ENCODE results near the gene ALDH3A2. TPM values are rescaled to one million over a fixed set of nuclear protein-coding genes. Genes with fewer than 3 reads are reported as not detected.
A peak's percentile ranks its signal among the peaks of the same experiment; 100 is the strongest.
"Not testable (repeated sequence)": the region's sequence is repeated elsewhere in the genome, so short reads cannot be mapped to it uniquely, and the experiment has no call there.

Gene ALDH3A2
- polyA plus RNA-seq, 1 donor = 29.7 TPM

- no peak for DNase-seq (ENCODE audit: low read depth)
Observed at GRCh38 chr17:19650826-19651225, 2.3 kb downstream of the ALDH3A2 start.

- no peak for DNase-seq (ENCODE audit: low read depth)
Observed at GRCh38 chr17:19651451-19652238, 3.1 kb downstream of the ALDH3A2 start.

- DNase-seq (ENCODE audit: low read depth) = no peak
Observed at GRCh38 chr17:19652595-19652994, 4.0 kb downstream of the ALDH3A2 start.

GRCh38 chr17:19654342-19654886 lies 5.9 kb downstream of the ALDH3A2 start:
- DNase-seq (ENCODE audit: low read depth) = no peak

- no peak for DNase-seq (ENCODE audit: low read depth)
Observed at GRCh38 chr17:19654896-19655295, 6.3 kb downstream of the ALDH3A2 start.

- DNase-seq (ENCODE audit: low read depth) = no peak
Observed at GRCh38 chr17:19656336-19656735, 7.8 kb downstream of the ALDH3A2 start.

- DNase-seq (ENCODE audit: low read depth) = no peak
Observed at GRCh38 chr17:19656851-19657581, 8.5 kb downstream of the ALDH3A2 start.

- DNase-seq (ENCODE audit: low read depth) = no peak
Observed at GRCh38 chr17:19659366-19660177, 11.0 kb downstream of the ALDH3A2 start.

- no peak for DNase-seq (ENCODE audit: low read depth)
Observed at GRCh38 chr17:19660219-19660870, 11.8 kb downstream of the ALDH3A2 start.

GRCh38 chr17:19661121-19661520 lies 12.6 kb downstream of the ALDH3A2 start:
- DNase-seq (ENCODE audit: low read depth) = no peak

- DNase-seq (ENCODE audit: low read depth) = no peak
Observed at GRCh38 chr17:19663097-19663496, 14.5 kb downstream of the ALDH3A2 start.

- no peak for DNase-seq (ENCODE audit: low read depth)
Observed at GRCh38 chr17:19664136-19664820, 15.7 kb downstream of the ALDH3A2 start.

- DNase-seq (ENCODE audit: low read depth) = no peak
Observed at GRCh38 chr17:19664821-19665181, 16.2 kb downstream of the ALDH3A2 start.

- DNase-seq (ENCODE audit: low read depth) = not testable (repeated sequence)
Observed at GRCh38 chr17:19669680-19670079, 21.1 kb downstream of the ALDH3A2 start.

GRCh38 chr17:19670908-19671307 lies 22.4 kb downstream of the ALDH3A2 start:
- no peak for DNase-seq (ENCODE audit: low read depth)

- DNase-seq (ENCODE audit: low read depth) = no peak
Observed at GRCh38 chr17:19671433-19671832, 22.9 kb downstream of the ALDH3A2 start.

- DNase-seq (ENCODE audit: low read depth) = peak; percentile 28
Observed at GRCh38 chr17:19672009-19672750, 23.6 kb downstream of the ALDH3A2 start.

- DNase-seq (ENCODE audit: low read depth) = no peak
Observed at GRCh38 chr17:19673623-19674022, 25.1 kb downstream of the ALDH3A2 start.

GRCh38 chr17:19676896-19677295 lies 28.3 kb downstream of the ALDH3A2 start:
- DNase-seq (ENCODE audit: low read depth) = no peak

- no peak for DNase-seq (ENCODE audit: low read depth)
Observed at GRCh38 chr17:19677736-19678379, 29.3 kb downstream of the ALDH3A2 start.
